GM12878 (cell line): ENCODE results near the gene PRKCE. TPM values are rescaled to one million over a fixed set of nuclear protein-coding genes. Genes with fewer than 3 reads are reported as not detected.

ENCODE experiments used
- ATAC-seq: fragments of 200-7000 bp; cut with Tn5 transposase; 3 replicates; pipeline ENCODE4 v1.9.1; 2020; ENCODE audit warnings: mild to moderate bottlenecking, moderate library complexity
- BruUV-seq: library from RNA; stranded (reverse); fragments of 400-500 nt; replicated peaks from 2 replicates; lab custom pipeline; 2021; lab: Mats Ljungman, UMichigan
- CTCF ChIA-PET: fragments of 300-600 bp; sonication (Branson Sonifier 250); formaldehyde crosslinking; extraction: SDS; loops from one replicate; lab custom pipeline; 2021; ENCODE audit warnings: inconsistent platforms; lab: Yijun Ruan, JAX
- POLR2A ChIA-PET: fragments of 350-600 bp; formaldehyde crosslinking; extraction: SDS; loops from one replicate; lab custom pipeline; 2021; ENCODE audit warnings: inconsistent platforms; lab: Charles Lee
- RAD21 ChIA-PET: fragments of 300-600 bp; sonication (Branson Sonifier 250); formaldehyde crosslinking; loops from one replicate; lab custom pipeline; 2023; ENCODE audit warnings: antibody characterized with exemption; ENCODE audit not compliant: unreplicated experiment; lab: Charles Lee
- SMC1A ChIA-PET: fragments of 300-600 bp; sonication (Branson Sonifier 250); formaldehyde crosslinking; loops from one replicate; lab custom pipeline; 2023; ENCODE audit not compliant: unreplicated experiment, uncharacterized antibody; lab: Charles Lee
- DNase-seq: peaks from one replicate; pipeline ENCODE4 v3.0.0-alpha.2; 2011; ENCODE audit warnings: low read depth, low spot score
- FAIRE-seq: peaks from 3 replicates; lab custom pipeline; 2011; peaks lifted over from hg19 to GRCh38; lab: Jason Lieb, UNC
- H2AFZ ChIP-seq: 2 replicates; pipeline ENCODE4 v1.6.0; 2011; ENCODE audit warnings: low read depth, low read length, control low read depth; ENCODE audit not compliant: control insufficient read depth
- H3K27ac ChIP-seq: 2 replicates; pipeline ENCODE4 v1.5.1; 2011; ENCODE audit warnings: control low read depth; ENCODE audit not compliant: control insufficient read depth, insufficient read depth
- H3K27me3 ChIP-seq, 2 experiments: replicated peaks in 1 of 2; 2 replicates each; pipeline versions ENCODE4 v1.6.0 to v1.6.1; 2011; ENCODE audit warnings: low read length in 1 of 2; ENCODE audit not compliant: control insufficient read depth in 2 of 2, insufficient read depth in 2 of 2
- H3K36me3 ChIP-seq, 2 experiments: 2 replicates each; pipeline ENCODE4 v1.5.1; 2011; ENCODE audit warnings: low read length in 1 of 2; ENCODE audit not compliant: control insufficient read depth in 2 of 2, insufficient read depth in 2 of 2
- H3K4me1 ChIP-seq: 2 replicates; pipeline ENCODE4 v1.6.1; 2011; ENCODE audit warnings: mild to moderate bottlenecking, low read length, moderate library complexity, mixed read lengths; ENCODE audit not compliant: control insufficient read depth, insufficient read depth
- H3K4me2 ChIP-seq: 2 replicates; pipeline ENCODE4 v1.6.0; 2011; ENCODE audit warnings: control low read depth; ENCODE audit not compliant: control insufficient read depth, insufficient read depth
- H3K4me3 ChIP-seq: fragments of 200-600 bp; sonication (generic); 2 replicates; pipeline ENCODE4 v1.5.1; 2016
- H3K79me2 ChIP-seq: 2 replicates; pipeline ENCODE4 v1.6.0; 2011; ENCODE audit warnings: low read length; ENCODE audit not compliant: control insufficient read depth, insufficient read depth
- H3K9ac ChIP-seq: 2 replicates; pipeline ENCODE4 v1.8.0; 2011; ENCODE audit warnings: low read length, control low read depth, mixed read lengths; ENCODE audit not compliant: control insufficient read depth, insufficient read depth
- H3K9me3 ChIP-seq: replicated peaks from 3 replicates; pipeline ENCODE4 v1.5.1; 2011; ENCODE audit warnings: mild to moderate bottlenecking, low read length; ENCODE audit not compliant: control insufficient read depth, insufficient read depth
- H4K20me1 ChIP-seq: 2 replicates; pipeline ENCODE4 v1.6.0; 2011; ENCODE audit not compliant: control insufficient read depth, insufficient read depth
- E2F8 ChIP-seq: fragments of 450-650 bp; IDR thresholded peaks from 2 replicates; pipeline ENCODE4 v1.6.1; 2018; ENCODE audit warnings: mild to moderate bottlenecking, low read depth, moderate library complexity; ENCODE audit not compliant: partially characterized antibody
- GATAD2B ChIP-seq: fragments of 450-650 bp; conservative IDR thresholded peaks from 2 replicates; pipeline ENCODE4 v1.6.1; 2017; ENCODE audit warnings: low read depth, mild to moderate bottlenecking, moderate library complexity
- MEF2B ChIP-seq: fragments of 450-650 bp; IDR thresholded peaks from 2 replicates; pipeline ENCODE4 v1.6.1; 2018; ENCODE audit warnings: mild to moderate bottlenecking, moderate library complexity; ENCODE audit not compliant: partially characterized antibody, poor library complexity, severe bottlenecking
- POU2F2 ChIP-seq: IDR thresholded peaks from 3 replicates; pipeline ENCODE4 v1.6.1; 2011; ENCODE audit warnings: low read depth, mild to moderate bottlenecking, low read length, borderline replicate concordance
- WRNIP1 ChIP-seq: IDR thresholded peaks from 2 replicates; pipeline ENCODE4 v1.6.1; 2011; ENCODE audit warnings: low read depth, low read length, improper control_type of control experiment, borderline replicate concordance
- ZBTB40 ChIP-seq: fragments of 450-650 bp; IDR thresholded peaks from 2 replicates; pipeline ENCODE4 v1.6.1; 2016; ENCODE audit warnings: mild to moderate bottlenecking, moderate library complexity, borderline replicate concordance
- ZNF274 ChIP-seq: IDR thresholded peaks from one replicate; pipeline ENCODE4 v1.8.0; 2011; ENCODE audit not compliant: insufficient read length, insufficient read depth
- WGBS: methylation state at CpG from one replicate; pipeline ENCODE4 v1.1.6; 2016; ENCODE audit warnings: low lambda C conversion rate; ENCODE audit not compliant: insufficient replicate concordance, insufficient coverage; ENCODE audit errors: missing lambda C conversion rate; 5-methylcytosine and 5-hydroxymethylcytosine counted together
- in situ Hi-C: fragments of 300-500 bp; cut with MboI; formaldehyde crosslinking; loops from 9 replicates; pipeline ENCODE4 v1.14.3; 2018; ENCODE audit warnings: mixed read lengths
- intact Hi-C: fragments of 100-400 bp; cut with micrococcal nuclease; formaldehyde crosslinking; loops from one replicate; pipeline ENCODE4 v1.14.2; 2022; ENCODE audit not compliant: unreplicated experiment
- polyA plus RNA-seq, 11 experiments: library from polyadenylated mRNA; depleted of rRNA in 4 of 11; unstranded in 6 of 11; stranded (reverse) in 5 of 11; fragments of >200 nt; fragmentation: Nextera tagmentation in 4 of 11; fragmentation: Illumina TruSeq in 1 of 11; extraction: Ambion mirVana in 4 of 11; extraction: Trizol in 1 of 11; gene quantifications; 1 replicate in 1 of 11; 2 replicates in 10 of 11; pipeline versions ENCODE4 v1.2.1 to v1.2.3, GENCODE V29; 2011 to 2016; ENCODE audit warnings: inconsistent platforms in 2 of 11, missing spikeins in 2 of 11, low read depth in 1 of 11
- total RNA-seq, 4 experiments: library from RNA; depleted of rRNA in 3 of 4; stranded (reverse); fragments of >200 nt in 3 of 4; fragmentation: Illumina TruSeq in 1 of 4; extraction: Trizol in 1 of 4; gene quantifications; 2 replicates each; pipeline versions ENCODE4 v1.2.1 to v1.2.3, GENCODE V29; 2013 to 2021

The PRKCE gene
- total and polyA plus RNA-seq, 10 of the 15 experiments (the other 5 are each of a cell fraction or from before 2014, with no cell fraction given) = 2.6 to 28.2 (median 11.3) TPM

DNA sequence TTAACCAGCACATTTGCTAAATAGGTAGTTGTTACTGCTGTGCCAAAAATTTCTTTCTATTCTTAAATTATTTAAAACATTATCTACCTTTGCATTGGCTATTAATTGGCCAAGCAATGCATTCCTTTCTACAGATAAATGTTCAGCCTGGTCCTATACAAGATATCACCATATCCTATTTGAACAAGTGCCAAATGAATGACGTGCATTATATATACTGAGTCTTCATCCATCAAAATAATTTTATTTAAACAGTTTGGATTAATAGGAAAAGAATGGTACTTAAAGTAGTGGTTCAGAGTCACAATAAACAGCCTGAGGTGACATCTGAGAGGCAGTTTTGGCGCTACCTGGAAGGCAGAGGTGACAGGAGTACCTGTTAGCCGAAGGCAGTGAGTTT is 415.6 kb downstream of the PRKCE start:
- DNase-seq = no peak
- no TSS peak for BruUV-seq
- Histone ChIP-seq H3K27me3 (no peaks in the 10 kb centered on the region), H3K4me1 (no peaks in the 10 kb centered on the region), H3K4me3 (no peak overlapping the region), H3K36me3 (no peaks in the 10 kb centered on the region; a peak in 1 of 4 replicates), H3K79me2 (no peaks in the 10 kb centered on the region), H2AFZ (no peak overlapping the region), H3K9me3 (no peaks in the 10 kb centered on the region), H4K20me1 (no peaks in the 10 kb centered on the region), H3K9ac (no peak overlapping the region), H3K27ac (no peak overlapping the region), H3K4me2 (no peak overlapping the region)
- TF ChIP-seq WRNIP1 (no peak), MEF2B (no peak), E2F8 (no peak), POU2F2 (no peak), GATAD2B (no peak), ZNF274 (no peak), ZBTB40 (no peak)
- ChIA-PET CTCF (no interaction called here), POLR2A (no interaction called here), RAD21 (no interaction called here), SMC1A (interaction anchor here (1.0 to 1.6 kb wide), 2 partner anchors 11 to 13 kb away, joined by 3 to 5 read pairs; no protein-coding TSS in a partner anchor)
- FAIRE-seq = no peak
- no peak for ATAC-seq
- 73% methylated on average over 3 of the region's 3 CpGs for WGBS
- intact Hi-C loops (loop anchor here (10.0 kb wide), 1 partner anchor 588 kb away; no protein-coding TSS in a partner anchor), in situ Hi-C loops (no loop called here)
